ENCODE data around the gene ITIH3.
A peak's percentile ranks its signal among the peaks of the same experiment; 100 is the strongest.

Gene ITIH3

DNA sequence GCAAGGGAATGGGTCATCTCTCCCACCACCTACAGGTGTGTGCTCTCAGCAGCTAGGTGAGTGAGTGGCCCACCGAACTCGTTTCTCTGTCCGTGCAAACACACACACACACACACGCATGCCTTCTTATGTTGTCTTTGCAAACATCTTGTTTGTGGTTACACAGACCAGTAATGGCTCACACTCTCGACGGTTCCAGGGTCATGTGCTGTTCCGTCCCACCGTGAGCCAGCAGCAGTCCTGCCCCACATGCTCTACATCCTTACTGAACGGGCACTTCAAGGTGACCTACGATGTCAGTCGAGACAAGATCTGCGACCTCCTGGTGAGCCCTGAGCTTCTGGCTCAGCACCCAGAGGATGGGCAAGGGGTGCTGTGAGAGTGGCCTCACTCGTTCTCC is 12.9 kb upstream of the ITIH3 start:
- H3K4me3 ChIP-seq (ENCODE audit: low read depth, low read length), result no peak overlapping the region
- TF ChIP-seq, protein P1, sequence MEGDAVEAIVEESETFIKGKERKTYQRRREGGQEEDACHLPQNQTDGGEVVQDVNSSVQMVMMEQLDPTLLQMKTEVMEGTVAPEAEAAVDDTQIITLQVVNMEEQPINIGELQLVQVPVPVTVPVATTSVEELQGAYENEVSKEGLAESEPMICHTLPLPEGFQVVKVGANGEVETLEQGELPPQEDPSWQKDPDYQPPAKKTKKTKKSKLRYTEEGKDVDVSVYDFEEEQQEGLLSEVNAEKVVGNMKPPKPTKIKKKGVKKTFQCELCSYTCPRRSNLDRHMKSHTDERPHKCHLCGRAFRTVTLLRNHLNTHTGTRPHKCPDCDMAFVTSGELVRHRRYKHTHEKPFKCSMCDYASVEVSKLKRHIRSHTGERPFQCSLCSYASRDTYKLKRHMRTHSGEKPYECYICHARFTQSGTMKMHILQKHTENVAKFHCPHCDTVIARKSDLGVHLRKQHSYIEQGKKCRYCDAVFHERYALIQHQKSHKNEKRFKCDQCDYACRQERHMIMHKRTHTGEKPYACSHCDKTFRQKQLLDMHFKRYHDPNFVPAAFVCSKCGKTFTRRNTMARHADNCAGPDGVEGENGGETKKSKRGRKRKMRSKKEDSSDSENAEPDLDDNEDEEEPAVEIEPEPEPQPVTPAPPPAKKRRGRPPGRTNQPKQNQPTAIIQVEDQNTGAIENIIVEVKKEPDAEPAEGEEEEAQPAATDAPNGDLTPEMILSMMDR (conservative IDR thresholded peaks at IDR 0.05; ENCODE audit: low read depth, low read length), result no peak
- DNase-seq (ENCODE audit: low read depth), result no peak

DNA sequence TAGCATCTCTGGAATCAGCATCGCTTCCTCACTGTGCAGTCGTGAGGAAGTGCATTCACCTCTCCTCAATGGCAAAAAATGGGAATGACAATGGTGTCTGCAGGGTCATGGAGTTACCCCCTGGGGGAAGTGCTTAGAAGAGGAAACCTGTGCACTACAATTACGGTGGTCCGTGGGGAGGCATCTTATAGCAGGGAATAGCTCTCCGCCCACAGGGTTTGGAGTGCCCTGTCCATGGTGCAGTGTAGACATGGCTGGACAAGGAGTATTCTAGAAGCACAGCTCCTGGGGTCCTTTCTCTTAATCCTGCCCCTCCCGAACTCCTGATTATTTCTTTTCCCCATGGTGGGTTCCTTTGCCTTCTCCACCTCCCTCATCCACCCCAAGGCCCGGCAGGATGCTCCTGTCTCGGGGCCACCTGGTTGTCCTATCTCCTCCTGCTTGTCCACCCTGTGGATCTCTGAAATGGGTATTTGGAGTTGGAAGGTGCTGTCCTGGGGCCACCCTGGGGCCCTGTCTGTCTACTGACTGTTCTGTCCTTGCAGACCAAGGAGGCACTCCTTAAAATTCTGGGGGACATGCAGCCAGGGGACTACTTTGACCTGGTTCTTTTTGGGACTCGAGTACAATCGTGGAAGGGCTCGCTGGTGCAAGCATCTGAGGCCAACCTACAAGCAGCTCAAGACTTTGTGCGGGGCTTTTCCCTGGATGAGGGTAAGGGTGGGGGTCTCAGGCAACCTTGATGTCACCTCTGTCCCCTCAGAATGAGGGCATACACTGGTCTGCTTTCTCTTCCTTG is 12.0 kb upstream of the ITIH3 start:
- H3K4me3 ChIP-seq (ENCODE audit: low read depth, low read length), result no peak overlapping the region
- DNase-seq (ENCODE audit: low read depth), result no peak
- TF ChIP-seq, protein P1 (conservative IDR thresholded peaks at IDR 0.05; ENCODE audit: low read depth, low read length), result no peak

GRCh38 chr3:52783211-52783555 is 11.4 kb upstream of the ITIH3 start:
- DNase-seq (ENCODE audit: low read depth), result peak; percentile 14
- TF ChIP-seq, protein P1 (conservative IDR thresholded peaks at IDR 0.05; ENCODE audit: low read depth, low read length), result peak; percentile 27
- H3K4me3 ChIP-seq (ENCODE audit: low read depth, low read length), result no peak overlapping the region

DNA sequence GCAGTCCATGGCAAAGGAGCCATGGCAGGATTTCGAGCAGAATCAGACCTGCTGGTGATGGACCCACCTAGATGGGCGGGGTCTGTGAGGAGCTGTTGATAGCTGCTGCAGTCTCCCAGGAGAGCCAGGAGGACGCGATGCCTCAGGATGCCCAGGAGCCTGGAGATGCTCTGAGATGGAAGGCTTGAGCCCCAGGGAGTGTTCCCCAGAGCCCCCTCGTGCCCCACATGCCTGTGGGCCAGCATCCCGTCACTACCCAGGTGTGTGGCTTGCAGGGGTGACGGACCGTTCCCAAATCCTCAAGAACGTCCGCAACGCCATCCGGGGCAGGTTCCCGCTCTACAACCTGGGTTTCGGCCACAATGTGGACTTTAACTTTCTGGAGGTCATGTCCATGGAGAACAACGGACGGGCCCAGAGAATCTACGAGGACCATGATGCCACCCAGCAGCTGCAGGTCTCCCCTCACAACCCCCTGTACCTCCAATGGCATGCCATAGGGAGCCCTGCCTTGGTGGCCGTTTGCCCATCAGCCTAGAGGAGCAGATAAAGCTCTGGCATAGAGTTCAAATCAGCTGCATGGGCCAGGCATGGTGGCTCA is 10.5 kb upstream of the ITIH3 start:
- H3K4me3 ChIP-seq (ENCODE audit: low read depth, low read length), result no peak overlapping the region
- DNase-seq (ENCODE audit: low read depth), result no peak
- TF ChIP-seq, protein P1 (conservative IDR thresholded peaks at IDR 0.05; ENCODE audit: low read depth, low read length), result no peak

GRCh38 chr3:52784931-52785590 is 9.5 kb upstream of the ITIH3 start:
- TF ChIP-seq, protein P1 (conservative IDR thresholded peaks at IDR 0.05; ENCODE audit: low read depth, low read length), result no peak
- no peak overlapping the region for H3K4me3 ChIP-seq (ENCODE audit: low read depth, low read length)
- no peak for DNase-seq (ENCODE audit: low read depth)

DNA sequence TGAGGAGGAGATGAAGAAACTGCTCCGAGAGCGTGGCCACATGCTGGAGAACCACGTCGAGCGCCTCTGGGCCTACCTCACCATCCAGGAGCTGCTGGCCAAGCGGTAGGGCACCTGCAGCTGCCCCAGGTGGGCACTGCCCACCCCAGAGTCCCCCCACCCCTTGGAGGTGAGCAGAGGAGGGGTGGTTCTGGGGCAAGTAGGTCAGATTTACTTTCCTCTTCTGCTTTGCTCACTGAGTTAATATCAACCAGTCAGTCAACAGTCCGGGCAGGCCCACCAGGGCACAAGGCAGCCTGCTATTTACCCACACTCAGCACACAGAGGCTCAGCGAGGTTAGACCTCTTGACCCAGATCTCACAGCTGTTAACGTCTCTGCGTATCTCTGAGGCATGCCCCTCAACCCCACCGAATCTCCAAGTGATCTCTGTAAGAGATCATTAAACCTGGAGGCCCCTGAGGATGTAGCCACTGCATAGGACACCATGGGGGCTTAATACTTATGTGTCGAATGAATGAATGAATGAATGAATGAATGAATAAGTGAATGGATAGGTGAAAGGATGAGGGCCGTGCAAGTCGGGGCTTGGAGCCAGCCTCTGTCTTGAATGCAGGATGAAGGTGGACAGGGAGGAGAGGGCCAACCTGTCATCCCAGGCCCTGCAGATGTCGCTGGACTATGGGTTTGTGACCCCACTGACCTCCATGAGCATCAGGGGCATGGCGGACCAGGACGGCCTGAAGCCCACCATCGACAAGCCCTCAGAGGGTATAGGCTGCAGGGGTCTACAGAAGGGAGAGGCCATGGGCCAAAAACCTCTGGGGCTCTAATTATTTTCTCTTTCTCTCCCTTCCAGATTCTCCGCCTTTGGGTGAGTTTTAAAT is 8.0 kb upstream of the ITIH3 start:
- H3K4me3 ChIP-seq (ENCODE audit: low read depth, low read length), result no peak overlapping the region
- no peak for DNase-seq (ENCODE audit: low read depth)
- TF ChIP-seq, protein P1 (conservative IDR thresholded peaks at IDR 0.05; ENCODE audit: low read depth, low read length), result no peak

All from choroid plexus epithelial cell (primary cell).